GM18502 (cell line): ENCODE data around the gene USP2.

Experiments used
- ATAC-seq: cut with Tn5 transposase; IDR thresholded peaks from one replicate; pipeline ENCODE4 v1.9.1; 2021; ENCODE audit warnings: mild to moderate bottlenecking; ENCODE audit not compliant: unreplicated experiment, poor library complexity

USP2 gene

DNA sequence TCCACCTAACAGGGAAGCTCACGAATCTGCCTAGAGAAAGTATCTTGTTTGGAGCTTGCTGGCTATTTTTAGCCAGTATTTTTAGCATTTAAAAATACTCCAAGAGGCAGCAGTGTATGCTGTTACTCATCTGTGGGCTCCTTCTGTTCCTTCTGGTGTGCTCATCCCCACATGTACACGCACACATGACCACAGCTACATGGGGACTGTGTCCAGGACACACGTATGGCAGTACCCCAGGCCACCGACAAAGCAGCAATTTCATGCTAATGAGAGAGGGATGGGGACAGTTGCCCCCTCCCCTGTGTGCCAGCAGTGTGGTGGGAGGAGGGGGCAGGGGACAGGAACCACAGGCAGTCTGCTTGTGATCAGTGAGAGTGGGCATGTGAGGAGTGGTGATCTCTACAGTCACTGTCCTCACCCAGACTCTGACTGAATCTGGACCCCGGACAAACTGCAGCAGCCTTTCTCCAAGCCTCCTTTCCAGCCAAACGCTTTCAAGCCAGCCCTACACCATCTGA is 16.4 kb downstream of the USP2 start:
- ATAC-seq, result no peak

DNA sequence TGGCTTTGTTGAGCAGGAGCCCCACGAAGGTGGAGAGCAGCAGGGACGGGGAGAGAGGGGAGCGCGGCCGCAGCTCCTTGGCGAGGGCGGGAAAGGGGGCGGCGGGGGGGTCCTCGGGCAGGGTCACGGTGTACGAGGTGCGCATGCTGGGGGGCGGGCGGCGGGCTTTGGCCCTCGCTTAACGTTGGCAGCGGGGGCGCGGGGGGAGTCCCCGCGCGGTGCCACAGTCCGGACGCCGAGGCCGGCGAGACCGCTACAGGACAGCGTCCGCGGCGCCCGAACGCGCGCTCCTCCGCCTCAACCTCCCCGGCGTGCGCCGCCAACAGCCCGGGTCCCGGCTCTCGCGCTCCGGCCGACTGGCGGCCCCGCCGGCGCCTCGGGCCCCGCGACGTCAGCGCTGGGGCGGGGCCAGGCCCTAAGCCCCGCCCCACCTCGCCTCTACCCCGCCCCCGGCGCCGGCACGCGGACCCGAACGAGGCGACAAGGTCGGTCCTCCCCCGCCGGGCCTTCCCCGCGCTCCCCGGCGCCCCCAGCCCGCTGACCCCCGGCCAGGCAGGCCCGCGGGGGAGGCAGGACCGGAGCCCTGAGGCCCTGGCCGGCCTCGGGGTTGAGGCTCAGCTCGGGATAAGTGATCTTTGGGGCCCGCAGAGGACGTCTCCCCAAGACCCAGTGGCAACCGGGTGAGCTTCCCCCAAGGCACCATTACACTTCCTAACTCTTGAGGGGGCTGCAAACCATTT is 17.5 kb downstream of the USP2 start:
- no peak for ATAC-seq

GRCh38 chr11:119363081-119363850 is 18.2 kb downstream of the USP2 start:
- no peak for ATAC-seq

- no peak for ATAC-seq
Measured at GRCh38 chr11:119362741-119363080, 18.8 kb downstream of the USP2 start.

DNA sequence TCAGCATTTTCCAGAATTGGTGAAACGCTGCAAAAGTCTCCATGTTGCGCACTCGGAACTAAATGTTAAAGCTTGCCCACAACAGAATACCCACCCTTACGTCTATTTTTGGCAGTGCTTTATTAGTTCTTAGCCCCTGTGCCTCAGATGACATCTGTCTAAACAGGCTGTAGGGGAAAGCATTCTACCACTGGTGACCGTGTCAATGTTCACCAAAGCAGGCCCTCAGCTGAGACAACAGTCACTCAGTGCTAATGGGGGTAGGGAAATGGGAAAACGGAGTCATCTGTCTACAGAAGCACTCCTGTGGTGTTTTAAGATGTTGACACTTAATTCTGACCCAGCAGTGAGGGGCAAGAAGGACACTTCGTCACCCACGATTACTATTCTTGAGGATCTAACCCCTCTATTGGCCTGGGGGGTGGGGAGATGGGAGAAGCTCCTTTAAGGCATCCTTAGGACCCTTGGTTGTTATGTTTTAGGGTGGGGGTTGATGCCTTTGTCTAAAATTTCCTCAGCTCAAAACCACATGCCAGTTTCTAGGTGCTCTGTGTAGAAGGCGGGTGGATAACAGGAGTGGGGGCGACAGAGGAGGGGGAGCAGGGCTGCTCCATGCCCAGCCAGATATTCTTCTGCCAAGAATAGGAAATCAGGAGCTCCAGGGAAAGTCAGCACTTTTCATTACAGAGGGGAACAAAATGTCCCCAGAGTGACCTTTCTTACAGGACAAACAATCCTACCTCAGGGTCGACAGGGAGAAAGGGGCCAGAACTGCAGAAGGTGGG is 19.4 kb downstream of the USP2 start:
- ATAC-seq, result no peak

DNA sequence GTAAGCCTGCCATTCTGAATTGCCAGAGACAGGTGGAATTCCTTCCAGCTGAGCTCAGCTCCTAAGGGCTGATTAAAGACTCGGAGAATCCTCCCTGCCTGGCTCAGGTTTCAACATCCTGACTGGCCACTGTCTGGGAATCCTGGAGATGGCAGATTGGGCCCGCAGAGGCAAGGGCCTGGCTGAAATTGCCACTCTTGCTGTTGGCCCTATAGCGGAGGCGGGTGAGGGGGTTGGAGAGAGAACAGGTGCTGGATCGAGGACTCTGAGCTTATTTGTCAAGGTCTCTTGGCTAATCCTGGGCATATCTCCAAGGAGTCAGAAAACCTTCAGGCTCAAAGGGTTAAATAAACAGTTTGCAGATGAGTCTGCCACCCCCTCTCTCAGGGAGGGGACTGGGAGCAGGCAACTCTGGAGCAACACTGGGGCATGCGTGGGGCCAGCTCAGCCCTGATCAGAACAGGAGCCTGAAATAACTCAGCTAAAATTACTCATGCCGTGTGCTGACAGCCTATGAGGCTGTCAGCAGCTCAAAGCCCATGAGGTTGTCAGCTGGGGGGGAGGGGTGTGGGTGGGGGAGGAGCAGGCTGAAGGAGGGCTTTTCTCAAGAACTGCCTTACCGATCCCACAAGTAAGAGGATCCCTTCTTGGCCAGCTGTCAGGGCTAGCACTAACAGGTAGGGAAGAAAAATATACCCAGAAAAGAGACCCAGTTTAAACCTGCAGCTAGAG is 20.3 kb downstream of the USP2 start:
- no peak for ATAC-seq

DNA sequence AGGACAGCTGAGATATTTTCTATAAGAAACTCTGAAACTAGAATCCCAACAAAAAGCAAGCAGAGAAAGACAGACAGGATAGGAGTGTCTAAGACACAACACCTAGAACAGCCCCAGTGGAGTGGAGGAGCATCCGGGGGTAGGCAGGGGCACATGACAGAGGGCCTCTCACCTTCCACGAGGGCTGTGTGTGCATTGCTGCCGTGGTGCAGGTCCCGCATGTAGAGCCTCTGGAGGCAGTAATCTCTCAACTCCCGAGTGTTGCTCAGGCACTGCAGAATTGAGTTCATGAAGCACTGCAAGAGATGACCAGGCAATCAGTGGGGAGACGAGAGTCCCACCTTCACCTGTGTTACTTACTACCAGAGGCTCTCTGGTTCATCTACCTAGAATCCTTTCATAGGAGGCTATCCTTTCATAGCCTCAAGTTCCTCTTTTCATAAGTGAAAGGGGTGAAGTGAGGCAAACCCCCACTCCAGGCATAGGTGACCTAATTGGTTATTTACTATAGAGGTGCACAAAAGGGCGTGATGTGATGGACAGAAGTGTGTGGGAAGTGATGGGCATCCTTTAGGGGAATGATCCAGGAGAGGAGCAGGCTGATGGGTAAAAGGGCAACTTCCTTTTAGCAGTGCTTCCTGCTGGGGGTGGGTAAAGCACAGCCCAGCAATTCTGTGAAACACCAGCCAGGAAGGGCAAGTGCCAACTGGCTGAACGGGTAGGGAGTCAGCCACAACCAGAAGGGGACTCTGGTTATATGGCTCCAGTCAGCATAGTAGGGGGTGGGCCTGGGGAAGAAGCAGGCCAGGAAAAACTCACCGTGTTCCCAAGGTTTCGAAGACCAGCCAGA is 21.9 kb downstream of the USP2 start:
- ATAC-seq, result no peak

DNA sequence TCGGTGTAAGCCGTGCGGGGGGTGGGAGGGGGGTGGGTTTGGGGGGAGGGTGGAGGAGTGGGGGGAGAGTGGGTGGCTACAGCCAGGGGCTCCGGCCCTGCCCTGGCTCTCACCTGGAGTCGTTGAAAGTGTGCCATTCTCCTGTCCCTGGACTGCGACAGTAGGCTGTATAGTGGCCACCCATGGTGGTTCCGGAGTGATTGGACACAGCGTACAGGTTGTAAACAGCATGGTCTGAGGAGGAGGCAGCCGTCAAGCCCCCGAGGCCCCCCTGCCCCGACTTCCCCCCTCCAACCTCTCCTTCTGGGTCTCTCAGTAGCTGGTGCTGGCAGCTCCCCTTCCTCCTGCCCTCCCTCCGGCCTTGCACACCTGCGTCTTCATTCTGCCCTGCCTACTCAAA is 24.4 kb downstream of the USP2 start:
- no peak for ATAC-seq

DNA sequence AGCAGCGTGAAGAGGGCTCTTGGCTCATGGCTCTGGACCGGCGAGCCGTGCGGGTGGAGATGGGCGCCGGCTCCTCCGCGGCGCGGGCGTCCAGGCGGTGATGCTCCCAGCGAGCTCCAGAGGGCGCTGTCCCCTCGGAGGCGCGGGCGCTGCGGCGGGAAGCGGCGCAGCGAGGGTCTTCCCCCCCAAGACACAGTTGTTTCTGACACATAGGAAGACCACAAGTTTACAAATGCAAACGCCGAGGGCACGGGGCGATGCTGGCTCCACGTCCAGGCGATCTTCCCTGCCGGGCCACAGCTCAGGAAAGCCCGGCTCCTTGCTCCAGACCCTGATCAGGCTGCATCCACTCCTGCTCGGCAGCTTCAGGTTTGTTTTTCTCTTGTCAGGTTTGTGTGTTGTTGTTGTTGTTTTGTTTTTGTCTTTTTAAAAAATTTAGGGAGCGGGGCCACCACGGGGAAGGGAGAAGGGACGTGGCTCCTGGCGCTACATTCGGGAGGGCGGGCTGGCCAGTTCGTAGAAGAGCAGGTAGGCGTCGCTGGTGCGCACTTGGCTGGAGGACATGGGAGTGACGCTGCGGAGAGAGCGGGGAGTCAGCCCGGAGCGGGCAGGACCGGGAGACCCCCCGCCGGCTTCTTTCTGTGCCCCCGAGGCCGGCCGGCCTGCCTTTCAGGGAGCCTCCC is 25.0 kb downstream of the USP2 start:
- ATAC-seq, result peak; percentile 81

GRCh38 chr11:119355091-119355843 is 26.2 kb downstream of the USP2 start:
- no peak for ATAC-seq

- no peak for ATAC-seq
Measured at GRCh38 chr11:119352857-119353260, 28.6 kb downstream of the USP2 start.

- no peak for ATAC-seq
Measured at GRCh38 chr11:119351232-119351631, 30.3 kb downstream of the USP2 start.

- no peak for ATAC-seq
Measured at GRCh38 chr11:119350302-119350701, 31.2 kb downstream of the USP2 start.

GRCh38 chr11:119347940-119348605 is 33.4 kb downstream of the USP2 start:
- ATAC-seq, result no peak

- ATAC-seq, result no peak
Measured at GRCh38 chr11:119347242-119347641, 34.2 kb downstream of the USP2 start.

- ATAC-seq, result no peak
Measured at GRCh38 chr11:119346605-119347004, 34.9 kb downstream of the USP2 start, which contains the start of gene MFRP. Gene MFRP, minus strand, starts transcription at chr11:119346705. Its CDS starts 192 bp downstream, at chr11:119346513.

- ATAC-seq, result no peak
Measured at GRCh38 chr11:119345685-119346084, 35.8 kb downstream of the USP2 start.
